SK-N-SH (cell line): ENCODE results near the gene WT1.

Source experiments
- ELF1 ChIP-seq: IDR thresholded peaks from 2 replicates; pipeline ENCODE4 v1.4.0; 2012
- EP300 ChIP-seq, 2 experiments: IDR thresholded peaks; 2 replicates each; pipeline versions ENCODE4 v1.4.0 to v1.6.1; 2012; ENCODE audit warnings: borderline replicate concordance in 1 of 2, low read depth in 1 of 2, low read length in 1 of 2
- FOSL2 ChIP-seq: IDR thresholded peaks from 2 replicates; pipeline ENCODE4 v1.4.0; 2012; ENCODE audit warnings: low read depth, mild to moderate bottlenecking, moderate library complexity, borderline replicate concordance
- GABPA ChIP-seq: IDR thresholded peaks from 2 replicates; pipeline ENCODE4 v1.4.0; 2012; ENCODE audit warnings: low read depth, mild to moderate bottlenecking
- GATA2 ChIP-seq: sonication (generic); formaldehyde crosslinking; IDR thresholded peaks from 2 replicates; pipeline ENCODE4 v1.5.0; 2020; ENCODE audit warnings: mild to moderate bottlenecking, missing genetic modification reagents
- POLR2AphosphoS5 ChIP-seq: IDR thresholded peaks from 2 replicates; pipeline ENCODE4 v1.6.1; 2012; ENCODE audit warnings: low read depth, low read length
- RAD21 ChIP-seq: IDR thresholded peaks from 2 replicates; pipeline ENCODE4 v1.6.1; 2012; ENCODE audit warnings: mild to moderate bottlenecking, low read length
- YY1 ChIP-seq: IDR thresholded peaks from 2 replicates; pipeline ENCODE4 v1.4.0; 2012; ENCODE audit warnings: low read depth, mild to moderate bottlenecking
- TF ChIP-seq, protein P1 (sequence below): IDR thresholded peaks from 2 replicates; pipeline ENCODE4 v1.4.0; 2012; ENCODE audit warnings: low read depth, borderline replicate concordance
- TF ChIP-seq, protein P2 (sequence below): fragments of 200-600 bp; sonication (generic); IDR thresholded peaks from 2 replicates; pipeline ENCODE4 v1.6.1; 2017; ENCODE audit warnings: antibody characterized with exemption, mild to moderate bottlenecking, moderate library complexity
- TF ChIP-seq, protein P3 (sequence below): IDR thresholded peaks from 2 replicates; pipeline ENCODE4 v1.4.0; 2012; ENCODE audit warnings: low read depth, borderline replicate concordance
- TF ChIP-seq, protein P4 (sequence below): IDR thresholded peaks from 2 replicates; pipeline ENCODE4 v1.6.1; 2012; ENCODE audit warnings: mild to moderate bottlenecking, low read depth, low read length, moderate library complexity
- TF ChIP-seq, protein P5 (sequence below): IDR thresholded peaks from 2 replicates; pipeline ENCODE4 v1.4.0; 2012; ENCODE audit warnings: low read depth
- TF ChIP-seq, protein P6 (sequence below): fragments of 150-350 bp; IDR thresholded peaks from 2 replicates; pipeline ENCODE4 v1.6.1; 2017; ENCODE audit warnings: antibody characterized with exemption, low read length, low read depth, borderline replicate concordance

DNA sequence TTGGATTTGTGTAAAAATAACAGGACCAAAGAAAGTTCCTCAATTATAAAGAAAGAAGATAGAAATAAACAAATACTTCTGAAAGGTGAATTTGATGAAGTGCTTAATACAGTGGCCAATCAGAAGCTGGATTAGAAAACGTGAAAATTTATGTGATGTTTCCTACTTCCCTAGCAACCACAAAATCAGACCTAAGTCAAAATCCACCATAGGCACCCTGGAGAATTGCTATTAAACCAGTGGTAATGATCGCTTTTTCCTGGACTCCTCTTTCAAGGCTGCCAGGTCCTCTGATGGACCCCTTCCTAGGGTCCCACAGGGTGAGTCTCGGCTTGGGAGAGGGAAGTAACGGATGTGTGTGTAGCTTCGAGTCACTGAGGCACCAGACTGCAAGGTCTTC is 9.6 kb downstream of the WT1 start:
- TF ChIP-seq EP300 (IDR thresholded peaks at IDR 0.05; ENCODE audit: borderline replicate concordance in 1 of 2, low read depth in 1 of 2, low read length in 1 of 2): no peak
- TF ChIP-seq POLR2AphosphoS5: no peak
- TF ChIP-seq, protein P1, sequence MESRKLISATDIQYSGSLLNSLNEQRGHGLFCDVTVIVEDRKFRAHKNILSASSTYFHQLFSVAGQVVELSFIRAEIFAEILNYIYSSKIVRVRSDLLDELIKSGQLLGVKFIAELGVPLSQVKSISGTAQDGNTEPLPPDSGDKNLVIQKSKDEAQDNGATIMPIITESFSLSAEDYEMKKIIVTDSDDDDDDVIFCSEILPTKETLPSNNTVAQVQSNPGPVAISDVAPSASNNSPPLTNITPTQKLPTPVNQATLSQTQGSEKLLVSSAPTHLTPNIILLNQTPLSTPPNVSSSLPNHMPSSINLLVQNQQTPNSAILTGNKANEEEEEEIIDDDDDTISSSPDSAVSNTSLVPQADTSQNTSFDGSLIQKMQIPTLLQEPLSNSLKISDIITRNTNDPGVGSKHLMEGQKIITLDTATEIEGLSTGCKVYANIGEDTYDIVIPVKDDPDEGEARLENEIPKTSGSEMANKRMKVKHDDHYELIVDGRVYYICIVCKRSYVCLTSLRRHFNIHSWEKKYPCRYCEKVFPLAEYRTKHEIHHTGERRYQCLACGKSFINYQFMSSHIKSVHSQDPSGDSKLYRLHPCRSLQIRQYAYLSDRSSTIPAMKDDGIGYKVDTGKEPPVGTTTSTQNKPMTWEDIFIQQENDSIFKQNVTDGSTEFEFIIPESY: no peak
- TF ChIP-seq, protein P2, sequence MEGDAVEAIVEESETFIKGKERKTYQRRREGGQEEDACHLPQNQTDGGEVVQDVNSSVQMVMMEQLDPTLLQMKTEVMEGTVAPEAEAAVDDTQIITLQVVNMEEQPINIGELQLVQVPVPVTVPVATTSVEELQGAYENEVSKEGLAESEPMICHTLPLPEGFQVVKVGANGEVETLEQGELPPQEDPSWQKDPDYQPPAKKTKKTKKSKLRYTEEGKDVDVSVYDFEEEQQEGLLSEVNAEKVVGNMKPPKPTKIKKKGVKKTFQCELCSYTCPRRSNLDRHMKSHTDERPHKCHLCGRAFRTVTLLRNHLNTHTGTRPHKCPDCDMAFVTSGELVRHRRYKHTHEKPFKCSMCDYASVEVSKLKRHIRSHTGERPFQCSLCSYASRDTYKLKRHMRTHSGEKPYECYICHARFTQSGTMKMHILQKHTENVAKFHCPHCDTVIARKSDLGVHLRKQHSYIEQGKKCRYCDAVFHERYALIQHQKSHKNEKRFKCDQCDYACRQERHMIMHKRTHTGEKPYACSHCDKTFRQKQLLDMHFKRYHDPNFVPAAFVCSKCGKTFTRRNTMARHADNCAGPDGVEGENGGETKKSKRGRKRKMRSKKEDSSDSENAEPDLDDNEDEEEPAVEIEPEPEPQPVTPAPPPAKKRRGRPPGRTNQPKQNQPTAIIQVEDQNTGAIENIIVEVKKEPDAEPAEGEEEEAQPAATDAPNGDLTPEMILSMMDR: no peak
- no peak for TF ChIP-seq FOSL2
- no peak for TF ChIP-seq RAD21
- no peak for TF ChIP-seq YY1
- TF ChIP-seq, protein P3, sequence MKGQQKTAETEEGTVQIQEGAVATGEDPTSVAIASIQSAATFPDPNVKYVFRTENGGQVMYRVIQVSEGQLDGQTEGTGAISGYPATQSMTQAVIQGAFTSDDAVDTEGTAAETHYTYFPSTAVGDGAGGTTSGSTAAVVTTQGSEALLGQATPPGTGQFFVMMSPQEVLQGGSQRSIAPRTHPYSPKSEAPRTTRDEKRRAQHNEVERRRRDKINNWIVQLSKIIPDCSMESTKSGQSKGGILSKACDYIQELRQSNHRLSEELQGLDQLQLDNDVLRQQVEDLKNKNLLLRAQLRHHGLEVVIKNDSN: no peak
- TF ChIP-seq, protein P4, sequence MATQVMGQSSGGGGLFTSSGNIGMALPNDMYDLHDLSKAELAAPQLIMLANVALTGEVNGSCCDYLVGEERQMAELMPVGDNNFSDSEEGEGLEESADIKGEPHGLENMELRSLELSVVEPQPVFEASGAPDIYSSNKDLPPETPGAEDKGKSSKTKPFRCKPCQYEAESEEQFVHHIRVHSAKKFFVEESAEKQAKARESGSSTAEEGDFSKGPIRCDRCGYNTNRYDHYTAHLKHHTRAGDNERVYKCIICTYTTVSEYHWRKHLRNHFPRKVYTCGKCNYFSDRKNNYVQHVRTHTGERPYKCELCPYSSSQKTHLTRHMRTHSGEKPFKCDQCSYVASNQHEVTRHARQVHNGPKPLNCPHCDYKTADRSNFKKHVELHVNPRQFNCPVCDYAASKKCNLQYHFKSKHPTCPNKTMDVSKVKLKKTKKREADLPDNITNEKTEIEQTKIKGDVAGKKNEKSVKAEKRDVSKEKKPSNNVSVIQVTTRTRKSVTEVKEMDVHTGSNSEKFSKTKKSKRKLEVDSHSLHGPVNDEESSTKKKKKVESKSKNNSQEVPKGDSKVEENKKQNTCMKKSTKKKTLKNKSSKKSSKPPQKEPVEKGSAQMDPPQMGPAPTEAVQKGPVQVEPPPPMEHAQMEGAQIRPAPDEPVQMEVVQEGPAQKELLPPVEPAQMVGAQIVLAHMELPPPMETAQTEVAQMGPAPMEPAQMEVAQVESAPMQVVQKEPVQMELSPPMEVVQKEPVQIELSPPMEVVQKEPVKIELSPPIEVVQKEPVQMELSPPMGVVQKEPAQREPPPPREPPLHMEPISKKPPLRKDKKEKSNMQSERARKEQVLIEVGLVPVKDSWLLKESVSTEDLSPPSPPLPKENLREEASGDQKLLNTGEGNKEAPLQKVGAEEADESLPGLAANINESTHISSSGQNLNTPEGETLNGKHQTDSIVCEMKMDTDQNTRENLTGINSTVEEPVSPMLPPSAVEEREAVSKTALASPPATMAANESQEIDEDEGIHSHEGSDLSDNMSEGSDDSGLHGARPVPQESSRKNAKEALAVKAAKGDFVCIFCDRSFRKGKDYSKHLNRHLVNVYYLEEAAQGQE: no peak
- no peak for TF ChIP-seq GABPA
- no peak for TF ChIP-seq ELF1
- TF ChIP-seq GATA2 (CRISPR knock-in tag): no peak
- TF ChIP-seq, protein P5, sequence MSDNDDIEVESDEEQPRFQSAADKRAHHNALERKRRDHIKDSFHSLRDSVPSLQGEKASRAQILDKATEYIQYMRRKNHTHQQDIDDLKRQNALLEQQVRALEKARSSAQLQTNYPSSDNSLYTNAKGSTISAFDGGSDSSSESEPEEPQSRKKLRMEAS: no peak
- TF ChIP-seq, protein P6, sequence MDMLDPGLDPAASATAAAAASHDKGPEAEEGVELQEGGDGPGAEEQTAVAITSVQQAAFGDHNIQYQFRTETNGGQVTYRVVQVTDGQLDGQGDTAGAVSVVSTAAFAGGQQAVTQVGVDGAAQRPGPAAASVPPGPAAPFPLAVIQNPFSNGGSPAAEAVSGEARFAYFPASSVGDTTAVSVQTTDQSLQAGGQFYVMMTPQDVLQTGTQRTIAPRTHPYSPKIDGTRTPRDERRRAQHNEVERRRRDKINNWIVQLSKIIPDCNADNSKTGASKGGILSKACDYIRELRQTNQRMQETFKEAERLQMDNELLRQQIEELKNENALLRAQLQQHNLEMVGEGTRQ: no peak
